GM21717 (cell line): Measurements from ENCODE around the gene CBL.
"Not testable (repeated sequence)": the region's sequence is repeated elsewhere in the genome, so short reads cannot be mapped to it uniquely, and the experiment has no call there.

Experiments
- ATAC-seq: cut with Tn5 transposase; IDR thresholded peaks from one replicate; pipeline ENCODE4 v1.9.1; 2021; ENCODE audit warnings: mild to moderate bottlenecking, moderate library complexity; ENCODE audit not compliant: unreplicated experiment

The CBL gene

DNA sequence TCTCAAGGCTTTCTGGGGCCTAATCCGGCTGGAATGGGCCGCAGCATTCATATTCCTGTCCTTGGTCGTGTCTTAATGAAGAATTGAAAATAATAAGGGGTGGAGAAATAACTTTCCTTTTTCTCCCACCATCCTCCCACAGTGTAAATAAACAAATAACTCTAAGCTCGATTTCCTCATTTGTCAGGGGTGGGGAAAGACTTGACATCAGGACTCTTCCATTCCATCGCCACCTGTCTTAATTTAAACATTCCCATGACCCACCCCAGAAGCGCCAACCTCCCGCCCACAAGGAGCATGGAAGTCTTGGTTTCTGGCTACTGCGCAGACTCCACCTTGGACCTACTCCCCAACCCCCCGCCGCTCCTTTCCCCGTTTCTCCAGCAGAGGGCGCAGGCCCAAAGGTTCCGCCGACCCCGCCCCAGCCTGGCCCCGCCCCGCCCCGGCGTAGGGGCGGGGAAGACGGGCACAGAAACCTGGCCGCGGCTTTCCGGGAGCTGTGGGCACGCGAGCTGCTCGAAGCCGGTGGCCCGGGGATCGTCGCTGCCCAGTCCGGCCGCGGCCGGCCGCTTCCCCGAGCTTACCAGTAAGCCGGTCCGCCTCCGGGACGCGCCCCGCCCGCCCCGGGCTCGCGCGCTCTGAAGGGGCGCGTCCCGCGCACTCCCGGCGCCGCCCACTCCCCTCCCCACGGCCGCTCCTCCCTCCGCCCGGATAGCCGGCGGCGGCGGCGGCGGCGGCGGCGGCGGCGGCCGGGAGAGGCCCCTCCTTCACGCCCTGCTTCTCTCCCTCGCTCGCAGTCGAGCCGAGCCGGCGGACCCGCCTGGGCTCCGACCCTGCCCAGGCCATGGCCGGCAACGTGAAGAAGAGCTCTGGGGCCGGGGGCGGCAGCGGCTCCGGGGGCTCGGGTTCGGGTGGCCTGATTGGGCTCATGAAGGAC lies at the start of gene CBL:
TSS of gene CBL (plus strand) at position 766 of the 937 bp plus-strand sequence. CDS start at position 845, 79 bp downstream.
- peak; percentile 71 for ATAC-seq

GRCh38 chr11:119156496-119156895 lies 49.6 kb upstream of the CBL start:
- ATAC-seq = no peak

DNA sequence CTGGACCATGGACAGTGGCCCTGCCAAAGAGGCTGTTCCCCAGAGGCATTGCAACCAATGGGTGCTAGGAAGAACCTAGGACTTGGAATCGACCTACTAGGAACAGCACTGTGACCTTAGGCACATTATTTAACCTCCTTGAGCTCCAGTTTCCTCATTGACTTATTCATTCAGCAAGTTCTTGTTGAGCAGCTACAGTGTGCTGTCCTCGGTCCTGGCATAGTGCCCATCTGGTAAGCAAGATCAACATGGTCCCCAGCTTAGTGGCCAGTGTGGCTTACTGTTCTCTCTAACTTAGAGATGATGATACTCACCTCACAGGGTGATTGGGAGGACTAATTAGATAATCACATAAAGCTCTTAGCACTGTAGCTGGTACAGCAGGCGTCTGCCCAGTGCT lies 49.1 kb upstream of the CBL start:
- no peak for ATAC-seq

DNA sequence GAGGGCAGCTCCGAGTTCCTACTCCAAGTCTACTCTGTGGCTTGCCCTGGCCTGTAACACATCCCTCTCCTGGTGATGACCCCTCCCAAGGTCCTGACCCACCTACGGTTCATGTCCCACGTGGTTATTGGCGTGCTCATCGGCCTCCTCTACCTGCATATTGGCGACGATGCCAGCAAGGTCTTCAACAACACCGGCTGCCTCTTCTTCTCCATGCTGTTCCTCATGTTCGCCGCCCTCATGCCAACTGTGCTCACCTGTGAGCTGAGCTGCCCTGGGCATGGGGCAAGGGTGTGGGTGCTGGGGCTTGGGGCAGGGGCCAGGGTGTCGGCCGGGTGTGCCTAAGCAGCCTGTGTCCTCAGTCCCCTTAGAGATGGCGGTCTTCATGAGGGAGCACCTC lies 47.7 kb upstream of the CBL start:
- ATAC-seq = no peak

- no peak for ATAC-seq
Observed at GRCh38 chr11:119160151-119160550, 46.0 kb upstream of the CBL start.

DNA sequence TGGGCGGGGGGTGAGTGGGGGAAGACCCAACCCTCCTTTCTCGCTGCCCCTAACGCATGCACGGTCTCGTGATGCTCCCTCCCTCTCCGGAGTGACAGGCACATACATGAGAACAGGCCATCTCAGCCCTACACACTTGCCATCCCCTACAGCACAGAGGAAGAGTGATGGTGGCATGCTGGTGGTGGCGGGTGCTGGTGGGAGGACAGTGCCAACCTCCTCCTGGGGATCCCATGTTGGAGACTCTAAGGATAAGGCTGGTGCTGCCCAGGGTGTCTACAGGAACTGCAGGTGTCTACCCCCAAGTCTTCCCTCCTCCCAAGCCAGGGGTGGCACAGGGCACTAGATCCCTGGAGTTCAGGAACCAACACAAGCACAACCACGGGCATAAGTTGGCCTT lies 44.3 kb upstream of the CBL start:
- ATAC-seq = no peak

GRCh38 chr11:119166368-119167076 lies 39.6 kb upstream of the CBL start:
- ATAC-seq = no peak

DNA sequence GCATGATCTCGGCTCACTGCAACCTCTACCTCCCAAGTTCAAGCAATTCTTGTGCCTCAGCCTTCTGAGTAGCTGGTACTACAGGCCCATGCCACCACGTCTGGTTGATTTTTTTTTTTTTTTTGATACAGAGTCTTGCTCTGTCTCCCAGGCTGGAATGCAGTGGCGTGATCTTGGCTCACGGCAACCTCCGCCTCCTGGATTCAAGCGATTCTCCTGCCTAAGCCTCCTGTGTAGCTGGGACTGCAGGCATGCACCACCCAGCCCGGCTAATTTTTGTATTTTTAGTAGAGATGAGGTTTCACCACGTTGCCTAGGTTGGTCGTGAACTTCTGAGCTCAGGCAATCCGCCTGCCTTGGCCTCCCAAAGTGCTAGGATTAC lies 39.1 kb upstream of the CBL start:
- ATAC-seq = not testable (repeated sequence)

GRCh38 chr11:119167933-119168332 lies 38.2 kb upstream of the CBL start:
- ATAC-seq = no peak

- ATAC-seq = peak; percentile 85
Observed at GRCh38 chr11:119168471-119169281, 37.5 kb upstream of the CBL start, which contains the start of gene NLRX1. Gene NLRX1 (plus strand): TSS chr11:119168725. CDS start chr11:119171404, 2,679 bp downstream.

DNA sequence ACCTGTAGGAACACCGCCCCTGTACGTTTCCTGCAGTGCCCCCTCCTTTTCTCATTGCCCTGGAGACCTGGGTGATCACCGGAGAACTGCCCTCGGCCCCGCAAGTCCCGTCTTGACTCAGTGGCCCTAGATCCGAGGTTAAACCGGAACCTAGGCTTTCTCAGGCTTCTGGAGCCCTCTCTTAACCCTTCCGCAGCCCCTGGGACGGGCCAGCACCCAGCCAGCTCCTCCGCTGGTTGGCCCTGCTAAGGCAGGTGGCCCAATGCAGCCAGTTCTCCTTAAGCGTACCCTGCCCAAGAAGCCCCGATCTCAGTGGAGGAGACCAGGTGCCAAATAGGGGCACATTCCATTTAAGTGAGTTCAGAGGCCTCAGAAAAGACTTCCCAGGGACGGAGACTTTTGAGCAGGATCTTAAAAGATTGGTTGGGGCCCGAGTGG lies 36.8 kb upstream of the CBL start:
- peak; percentile 30 for ATAC-seq

GRCh38 chr11:119172513-119172912 lies 33.6 kb upstream of the CBL start:
- no peak for ATAC-seq

DNA sequence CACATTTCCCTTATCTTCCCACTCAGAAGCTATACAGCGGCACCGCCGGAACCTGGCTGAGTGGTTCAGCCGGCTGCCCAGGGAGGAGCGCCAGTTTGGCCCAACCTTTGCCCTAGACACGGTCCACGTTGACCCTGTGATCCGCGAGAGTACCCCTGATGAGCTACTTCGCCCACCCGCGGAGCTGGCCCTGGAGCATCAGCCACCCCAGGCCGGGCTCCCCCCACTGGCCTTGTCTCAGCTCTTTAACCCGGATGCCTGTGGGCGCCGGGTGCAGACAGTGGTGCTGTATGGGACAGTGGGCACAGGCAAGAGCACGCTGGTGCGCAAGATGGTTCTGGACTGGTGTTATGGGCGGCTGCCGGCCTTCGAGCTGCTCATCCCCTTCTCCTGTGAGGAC lies 32.7 kb upstream of the CBL start:
- no peak for ATAC-seq

GRCh38 chr11:119175493-119176077 lies 30.6 kb upstream of the CBL start:
- no peak for ATAC-seq

DNA sequence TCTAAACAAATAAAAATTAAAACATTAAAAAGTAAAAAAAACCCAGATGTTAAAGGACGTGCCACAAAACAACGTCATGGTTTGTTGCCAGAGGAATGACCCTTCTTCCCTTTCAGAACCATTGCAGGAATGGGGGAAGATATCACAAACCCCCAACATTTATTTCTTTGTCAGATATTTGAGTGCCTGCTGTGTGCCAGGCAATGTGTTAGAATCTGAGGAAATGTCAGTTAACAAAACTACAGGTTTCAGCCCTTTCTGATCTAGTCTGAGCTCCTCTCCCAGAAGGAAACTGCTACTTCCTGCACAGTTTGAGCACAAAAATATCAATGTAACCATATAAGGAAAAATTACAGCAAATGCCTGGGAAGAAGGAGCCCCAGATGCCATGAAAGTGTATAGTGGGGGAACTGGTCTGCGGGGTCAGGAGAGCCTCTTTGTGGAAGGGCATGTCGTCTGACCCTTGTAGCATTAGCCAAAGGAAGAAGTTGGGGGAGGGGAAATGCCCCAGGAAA lies 27.9 kb upstream of the CBL start:
- ATAC-seq = no peak

GRCh38 chr11:119179342-119179741 lies 26.8 kb upstream of the CBL start:
- no peak for ATAC-seq

DNA sequence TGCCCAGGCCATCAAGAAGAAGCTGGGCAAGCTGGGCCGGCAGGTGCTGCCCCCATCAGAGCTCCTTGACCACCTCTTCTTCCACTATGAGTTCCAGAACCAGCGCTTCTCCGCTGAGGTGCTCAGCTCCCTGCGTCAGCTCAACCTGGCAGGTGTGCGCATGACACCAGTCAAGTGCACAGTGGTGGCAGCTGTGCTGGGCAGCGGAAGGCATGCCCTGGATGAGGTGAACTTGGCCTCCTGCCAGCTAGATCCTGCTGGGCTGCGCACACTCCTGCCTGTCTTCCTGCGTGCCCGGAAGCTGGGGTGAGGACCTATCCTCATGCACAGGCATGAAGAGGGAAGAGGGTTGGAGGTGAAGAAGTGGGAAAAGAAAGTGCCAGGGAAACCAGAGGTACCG lies 26.2 kb upstream of the CBL start:
- no peak for ATAC-seq

GRCh38 chr11:119180729-119181676 lies 25.1 kb upstream of the CBL start:
- no peak for ATAC-seq

DNA sequence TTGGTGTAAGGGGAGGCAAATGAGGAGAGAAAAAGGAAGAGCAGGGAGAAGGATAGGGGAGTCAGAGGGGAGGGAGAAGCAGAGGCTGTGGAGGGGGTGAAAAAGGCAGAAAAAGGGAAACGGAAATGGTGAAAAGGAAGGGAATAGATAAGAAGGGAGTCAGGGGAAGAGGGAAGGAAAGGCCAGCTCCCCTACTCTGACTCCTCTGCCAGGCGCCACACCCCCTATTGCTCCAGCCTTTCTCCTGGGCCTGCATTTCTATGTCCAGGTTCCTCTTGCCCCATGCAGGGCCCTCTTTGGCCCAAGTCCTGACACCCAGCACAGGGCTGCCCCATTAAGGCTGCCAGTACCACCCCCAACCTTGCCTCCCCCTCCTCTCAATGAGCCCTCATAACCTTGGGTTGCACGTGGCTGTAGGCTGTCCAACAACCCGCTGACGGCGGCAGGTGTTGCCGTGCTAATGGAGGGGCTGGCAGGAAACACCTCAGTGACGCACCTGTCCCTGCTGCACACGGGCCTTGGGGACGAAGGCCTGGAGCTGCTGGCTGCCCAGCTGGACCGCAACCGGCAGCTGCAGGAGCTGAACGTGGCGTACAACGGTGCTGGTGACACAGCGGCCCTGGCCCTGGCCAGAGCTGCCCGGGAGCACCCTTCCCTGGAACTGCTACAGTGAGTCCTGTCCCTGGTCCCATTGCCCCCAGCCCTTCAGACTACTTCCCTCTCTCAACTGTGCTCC lies 24.3 kb upstream of the CBL start:
- ATAC-seq = no peak
